Measurements from ENCODE around the gene FIGN.

- TF ChIP-seq JUND (IDR thresholded peaks at IDR 0.05; ENCODE audit: low read depth, low read length) (no peak), SUPT20H (IDR thresholded peaks at IDR 0.05; ENCODE audit: borderline replicate concordance, control insufficient read depth, low read depth, low read length) (no peak), ZBTB33 (IDR thresholded peaks at IDR 0.05) (no peak), NFXL1 (IDR thresholded peaks at IDR 0.05; ENCODE audit: borderline replicate concordance) (no peak), FOXM1 (IDR thresholded peaks at IDR 0.05; ENCODE audit: low read depth, low read length) (no peak), CBFB (IDR thresholded peaks at IDR 0.05; ENCODE audit: low read depth) (no peak), BMI1 (IDR thresholded peaks at IDR 0.05; ENCODE audit: borderline replicate concordance) (no peak), IKZF1 (conservative IDR thresholded peaks at IDR 0.05) (no peak), RCOR1 (conservative IDR thresholded peaks at IDR 0.05; ENCODE audit: low read depth, low read length) (no peak), YBX1 (IDR thresholded peaks at IDR 0.05) (no peak), BHLHE40 (IDR thresholded peaks at IDR 0.05; ENCODE audit: borderline replicate concordance in 1 of 2, low read depth in 2 of 2, low read length in 1 of 2) (no peak)
- TF ChIP-seq, protein P1, sequence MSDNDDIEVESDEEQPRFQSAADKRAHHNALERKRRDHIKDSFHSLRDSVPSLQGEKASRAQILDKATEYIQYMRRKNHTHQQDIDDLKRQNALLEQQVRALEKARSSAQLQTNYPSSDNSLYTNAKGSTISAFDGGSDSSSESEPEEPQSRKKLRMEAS (IDR thresholded peaks at IDR 0.05; ENCODE audit: low read depth, low read length), result no peak
- TF ChIP-seq, protein P2, sequence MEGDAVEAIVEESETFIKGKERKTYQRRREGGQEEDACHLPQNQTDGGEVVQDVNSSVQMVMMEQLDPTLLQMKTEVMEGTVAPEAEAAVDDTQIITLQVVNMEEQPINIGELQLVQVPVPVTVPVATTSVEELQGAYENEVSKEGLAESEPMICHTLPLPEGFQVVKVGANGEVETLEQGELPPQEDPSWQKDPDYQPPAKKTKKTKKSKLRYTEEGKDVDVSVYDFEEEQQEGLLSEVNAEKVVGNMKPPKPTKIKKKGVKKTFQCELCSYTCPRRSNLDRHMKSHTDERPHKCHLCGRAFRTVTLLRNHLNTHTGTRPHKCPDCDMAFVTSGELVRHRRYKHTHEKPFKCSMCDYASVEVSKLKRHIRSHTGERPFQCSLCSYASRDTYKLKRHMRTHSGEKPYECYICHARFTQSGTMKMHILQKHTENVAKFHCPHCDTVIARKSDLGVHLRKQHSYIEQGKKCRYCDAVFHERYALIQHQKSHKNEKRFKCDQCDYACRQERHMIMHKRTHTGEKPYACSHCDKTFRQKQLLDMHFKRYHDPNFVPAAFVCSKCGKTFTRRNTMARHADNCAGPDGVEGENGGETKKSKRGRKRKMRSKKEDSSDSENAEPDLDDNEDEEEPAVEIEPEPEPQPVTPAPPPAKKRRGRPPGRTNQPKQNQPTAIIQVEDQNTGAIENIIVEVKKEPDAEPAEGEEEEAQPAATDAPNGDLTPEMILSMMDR (IDR thresholded peaks at IDR 0.05 in 2 of 3, conservative IDR thresholded peaks at IDR 0.05 in 1 of 3; ENCODE audit: control insufficient read depth in 2 of 3, extremely low read depth in 1 of 3, insufficient read depth in 1 of 3, low read depth in 3 of 3, low read length in 3 of 3), result no peak
These were observed 89.1 kb downstream of the FIGN start for GRCh38 chr2:163646687-163647086.
